Heart left ventricle (tissue), 13 donors: Measurements from ENCODE around the gene ARSG.

Experiments used
- CTCF ChIP-seq, 12 donors: fragments of 200-600 bp; sonication (generic) in 4 of 12; IDR thresholded peaks; one replicate each; pipeline versions ENCODE4 v1.5.0 to v1.8.0; 2018 to 2022; ENCODE audit warnings: antibody characterized with exemption in 12 of 12, mild to moderate bottlenecking in 5 of 12
- POLR2A ChIP-seq, 2 donors: fragments of 450-650 bp; IDR thresholded peaks; one replicate each; pipeline ENCODE4 v1.6.1; 2017; ENCODE audit warnings: antibody characterized with exemption in 2 of 2, mild to moderate bottlenecking in 2 of 2, moderate library complexity in 2 of 2
- donor health status: ischemic (EF 13 %, LVEDD 7.1; RV severe dilation, severe dysfunction).
- donor health status: DM: no; HTN: yes; CAD: no.
- donor health status: DM: no; HTN: no; CAD: no.
- donor health status: ischemic (EF 25% LVEDD 6.9; RV normal size, moderate dysfunction).
- donor health status: ischemic (EF 25% LVEDD 5.7; RV mildly dilated, moderate dysfunction).
- donor health status: ischemic (EF 35%, LVEDD 5.7; RV mildly dilated, moderate dysfunction).
- donor health status: nonischemic (EF 11% LVEDD 7.7; RV severe dilation, severe dysfunction).
- donor health status: DM: yes; HTN: yes; CAD: no.
- donor health status: PGD.
- donor health status: ischemic (EF 29% LVEDD 5.4; RV normal size, mild dysfunction).
- donor health status: nonischemic (EF 23%, LVEDD 6.1; RV moderate dilation, normal function).

GRCh38 chr17:68457168-68457538, 165.9 kb downstream of the ARSG start, which contains the start of gene WIPI1:
- TF ChIP-seq POLR2A (IDR thresholded peaks at IDR 0.05): peak; percentile 33 to 78
- TF ChIP-seq CTCF (IDR thresholded peaks at IDR 0.05): no peak
